Activated T-cell treated with anti-CD3 and anti-CD28 coated beads for 1 hour (primary cell): ENCODE data around the gene PIAS1.

Source experiments
- DNase-seq: peaks from one replicate; pipeline ENCODE4 v3.0.0-alpha.2; 2020; ENCODE audit warnings: low read depth

Gene PIAS1

GRCh38 chr15:68063606-68064005 is 9.5 kb downstream of the PIAS1 start:
- no peak for DNase-seq

GRCh38 chr15:68073576-68074288 is 19.6 kb downstream of the PIAS1 start:
- no peak for DNase-seq

GRCh38 chr15:68075764-68076385 is 21.8 kb downstream of the PIAS1 start:
- DNase-seq: no peak

GRCh38 chr15:68078365-68078764 is 24.2 kb downstream of the PIAS1 start:
- no peak for DNase-seq

GRCh38 chr15:68080334-68080733 is 26.2 kb downstream of the PIAS1 start:
- DNase-seq: no peak

- DNase-seq: no peak
Measured at GRCh38 chr15:68080783-68081182, 26.7 kb downstream of the PIAS1 start.

- no peak for DNase-seq
Measured at GRCh38 chr15:68081869-68082505, 27.9 kb downstream of the PIAS1 start.

- DNase-seq: no peak
Measured at GRCh38 chr15:68082735-68083134, 28.6 kb downstream of the PIAS1 start.

- DNase-seq: no peak
Measured at GRCh38 chr15:68083463-68083862, 29.3 kb downstream of the PIAS1 start.

GRCh38 chr15:68085052-68085451 is 30.9 kb downstream of the PIAS1 start:
- DNase-seq: no peak

- no peak for DNase-seq
Measured at GRCh38 chr15:68091743-68092142, 37.6 kb downstream of the PIAS1 start.

- no peak for DNase-seq
Measured at GRCh38 chr15:68096099-68096498, 42.0 kb downstream of the PIAS1 start.

- DNase-seq: no peak
Measured at GRCh38 chr15:68097029-68097428, 42.9 kb downstream of the PIAS1 start.

GRCh38 chr15:68098465-68098864 is 44.4 kb downstream of the PIAS1 start:
- no peak for DNase-seq

GRCh38 chr15:68100194-68100593 is 46.1 kb downstream of the PIAS1 start:
- no peak for DNase-seq

GRCh38 chr15:68103603-68104002 is 49.5 kb downstream of the PIAS1 start:
- DNase-seq: no peak

GRCh38 chr15:68106656-68107055 is 52.5 kb downstream of the PIAS1 start:
- DNase-seq: no peak

GRCh38 chr15:68107142-68107541 is 53.0 kb downstream of the PIAS1 start:
- no peak for DNase-seq

GRCh38 chr15:68112706-68113105 is 58.6 kb downstream of the PIAS1 start:
- DNase-seq: no peak

- DNase-seq: no peak
Measured at GRCh38 chr15:68113273-68113672, 59.2 kb downstream of the PIAS1 start.

- DNase-seq: no peak
Measured at GRCh38 chr15:68113751-68114150, 59.6 kb downstream of the PIAS1 start.

GRCh38 chr15:68114356-68114755 is 60.2 kb downstream of the PIAS1 start:
- no peak for DNase-seq

- DNase-seq: no peak
Measured at GRCh38 chr15:68114840-68115239, 60.7 kb downstream of the PIAS1 start.
